Common myeloid progenitor, CD34-positive (primary cell): ENCODE results near the gene RBM15B.

Source experiments
- CTCF ChIA-PET: fragments of 350-600 bp; sonication (Branson Sonifier 250); formaldehyde crosslinking; loops from one replicate; lab custom pipeline; 2021; ENCODE audit warnings: antibody characterized with exemption; lab: Charles Lee
- POLR2A ChIA-PET: fragments of 350-600 bp; sonication (Branson Sonifier 250); formaldehyde crosslinking; loops from one replicate; lab custom pipeline; 2021; ENCODE audit warnings: antibody characterized with exemption; lab: Charles Lee
- DNase-seq, 3 donors: peaks; one replicate each; pipeline versions ENCODE4 v3.0.0 to v3.0.0-alpha.2; 2013
- H3K27ac ChIP-seq, 2 experiments: 1 replicate in 1 of 2; 2 replicates in 1 of 2; pipeline ENCODE4 v1.7.0; 2013; ENCODE audit warnings: inconsistent platforms in 2 of 2, low read length in 2 of 2, mild to moderate bottlenecking in 2 of 2, low read depth in 1 of 2, moderate library complexity in 1 of 2; ENCODE audit not compliant: severe bottlenecking in 2 of 2, insufficient read depth in 1 of 2, poor library complexity in 1 of 2
- H3K27me3 ChIP-seq, 5 experiments: replicated peaks in 2 of 5; 1 replicate in 3 of 5; 2 replicates in 2 of 5; pipeline versions ENCODE4 v1.6.1 to v1.7.0; 2013; ENCODE audit warnings: low read length in 4 of 5, mild to moderate bottlenecking in 2 of 5, moderate library complexity in 2 of 5, inconsistent platforms in 1 of 5; ENCODE audit not compliant: insufficient read depth in 5 of 5, control insufficient read depth in 4 of 5
- H3K36me3 ChIP-seq, 4 experiments: 1 replicate in 2 of 4; 2 replicates in 2 of 4; pipeline versions ENCODE4 v1.6.1 to v1.7.0; 2013; ENCODE audit warnings: low read length in 3 of 4, control low read depth in 1 of 4, mild to moderate bottlenecking in 1 of 4; ENCODE audit not compliant: control insufficient read depth in 4 of 4, insufficient read depth in 4 of 4
- H3K4me1 ChIP-seq, 4 experiments: 1 replicate in 3 of 4; 2 replicates in 1 of 4; pipeline versions ENCODE4 v1.6.1 to v1.7.1; 2013; ENCODE audit warnings: low read length in 3 of 4, mild to moderate bottlenecking in 3 of 4, control low read depth in 1 of 4, inconsistent platforms in 1 of 4, moderate library complexity in 1 of 4; ENCODE audit not compliant: control insufficient read depth in 4 of 4, insufficient read depth in 4 of 4; ENCODE audit errors: control extremely low read depth in 1 of 4
- H3K4me3 ChIP-seq, 7 experiments: 1 replicate in 4 of 7; 2 replicates in 3 of 7; pipeline versions ENCODE4 v1.5.1 to v1.7.0; 2013; ENCODE audit warnings: mild to moderate bottlenecking in 7 of 7, low read length in 6 of 7, moderate library complexity in 6 of 7, inconsistent platforms in 2 of 7, low read depth in 2 of 7, control low read depth in 1 of 7; ENCODE audit not compliant: insufficient read depth in 4 of 7, control insufficient read depth in 1 of 7; ENCODE audit errors: extremely low read depth in 1 of 7
- H3K9me3 ChIP-seq, 5 experiments: 1 replicate in 4 of 5; 2 replicates in 1 of 5; pipeline versions ENCODE4 v1.6.1 to v1.7.1; 2013; ENCODE audit warnings: low read length in 4 of 5, mild to moderate bottlenecking in 2 of 5, inconsistent platforms in 1 of 5, low read depth in 1 of 5, moderate library complexity in 1 of 5; ENCODE audit not compliant: control insufficient read depth in 4 of 5, insufficient read depth in 2 of 5; ENCODE audit errors: control extremely low read depth in 1 of 5
- WGBS: methylation state at CpG from one replicate; pipeline ENCODE4 v1.1.5; 2013; ENCODE audit not compliant: insufficient coverage; 5-methylcytosine and 5-hydroxymethylcytosine counted together

RBM15B gene

GRCh38 chr3:51354731-51355615, 36.1 kb upstream of the RBM15B start:
- no peaks in the 10 kb centered on the region for H3K9me3 ChIP-seq
- no peak overlapping the region for H3K4me3 ChIP-seq
- H3K27me3 ChIP-seq = no peaks in the 10 kb centered on the region
- H3K27ac ChIP-seq = no peak overlapping the region
- H3K4me1 ChIP-seq = peaks cover 0 to 17% (median 14%) of the 10 kb centered on the region in 4 experiments
- ChIA-PET CTCF (interaction anchor here (0.7 to 1.6 kb wide), 4 partner anchors 10 to 43 kb away, joined by 3 to 4 read pairs (median 4); no protein-coding TSS in a partner anchor), POLR2A (no interaction called here)
- H3K36me3 ChIP-seq = no peaks in the 10 kb centered on the region
- DNase-seq = no peak
- WGBS = 97% methylated on average over 5 of the region's 9 CpGs

- Histone ChIP-seq H3K4me3 (no peak overlapping the region), H3K27ac (no peak overlapping the region), H3K9me3 (no peaks in the 10 kb centered on the region), H3K27me3 (no peaks in the 10 kb centered on the region), H3K36me3 (no peaks in the 10 kb centered on the region), H3K4me1 (peaks cover 0 to 17% (median 14%) of the 10 kb centered on the region in 4 experiments)
- POLR2A ChIA-PET = no interaction called here
- WGBS = 86% methylated on average over 8 of the region's 8 CpGs
- no peak for DNase-seq
- CTCF ChIA-PET = interaction anchor here (1.0 to 1.6 kb wide), 5 partner anchors 11 to 739 kb away, joined by 3 to 4 read pairs (median 4); partner anchors contain the start of gene MAPKAPK3
Observed at GRCh38 chr3:51355891-51356578, 35.0 kb upstream of the RBM15B start.

GRCh38 chr3:51357856-51358255, 33.2 kb upstream of the RBM15B start:
- 66% methylated on average over 4 of the region's 4 CpGs for WGBS
- H3K9me3 ChIP-seq = no peaks in the 10 kb centered on the region
- CTCF ChIA-PET = no interaction called here
- H3K4me1 ChIP-seq = peaks cover 0 to 17% (median 14%) of the 10 kb centered on the region in 4 experiments
- DNase-seq = no peak
- H3K4me3 ChIP-seq = no peak overlapping the region
- no peaks in the 10 kb centered on the region for H3K36me3 ChIP-seq
- H3K27me3 ChIP-seq = no peaks in the 10 kb centered on the region
- no peak overlapping the region for H3K27ac ChIP-seq
- POLR2A ChIA-PET = no interaction called here

- no peaks in the 10 kb centered on the region for H3K36me3 ChIP-seq
- CTCF ChIA-PET = interaction anchor here (0.9 to 1.2 kb wide), 3 partner anchors 8 to 744 kb away, joined by 3 to 4 read pairs (median 4); no protein-coding TSS in a partner anchor
- POLR2A ChIA-PET = no interaction called here
- no peaks in the 10 kb centered on the region for H3K27me3 ChIP-seq
- 100% methylated on average over 3 of the region's 3 CpGs for WGBS
- no peak overlapping the region for H3K27ac ChIP-seq
- no peak for DNase-seq
- no peaks in the 10 kb centered on the region for H3K9me3 ChIP-seq
- H3K4me1 ChIP-seq = peaks cover 0 to 12% (median 7%) of the 10 kb centered on the region in 4 experiments
- H3K4me3 ChIP-seq = no peak overlapping the region
Observed at GRCh38 chr3:51358981-51359380, 32.1 kb upstream of the RBM15B start.

GRCh38 chr3:51360806-51361205, 30.3 kb upstream of the RBM15B start:
- Histone ChIP-seq H3K4me1 (no peaks in the 10 kb centered on the region), H3K27ac (no peak overlapping the region), H3K9me3 (no peaks in the 10 kb centered on the region), H3K27me3 (no peaks in the 10 kb centered on the region), H3K4me3 (no peak overlapping the region), H3K36me3 (no peaks in the 10 kb centered on the region)
- no peak for DNase-seq
- WGBS = 100% methylated on average over 3 of the region's 3 CpGs
- POLR2A ChIA-PET = no interaction called here
- CTCF ChIA-PET = interaction anchor here (1.1 kb wide), 2 partner anchors 12 to 16 kb away, joined by 3 read pairs; no protein-coding TSS in a partner anchor

- H3K4me3 ChIP-seq = no peak overlapping the region
Observed at GRCh38 chr3:51361746-51362145, 29.3 kb upstream of the RBM15B start.

More at GRCh38 chr3:51361746-51362145, 29.3 kb upstream of the RBM15B start:
- Histone ChIP-seq H3K4me1 (no peaks in the 10 kb centered on the region), H3K36me3 (no peaks in the 10 kb centered on the region), H3K27me3 (no peaks in the 10 kb centered on the region), H3K9me3 (no peaks in the 10 kb centered on the region), H3K27ac (no peak overlapping the region)
- 100% methylated on average over 5 of the region's 6 CpGs for WGBS
- CTCF ChIA-PET = interaction anchor here (1.1 kb wide), 1 partner anchor 15 kb away, joined by 3 read pairs; no protein-coding TSS in a partner anchor
- POLR2A ChIA-PET = no interaction called here
- no peak for DNase-seq
